ENCODE data around the gene HARS2.
"Not testable (repeated sequence)": the region's sequence is repeated elsewhere in the genome, so short reads cannot be mapped to it uniquely, and the experiment has no call there.

Gene HARS2

GRCh38 chr5:140700177-140701144 is 9.2 kb downstream of the HARS2 start, which contains the start of gene ZMAT2:
Gene ZMAT2 (plus strand): TSS chr5:140700447. CDS start chr5:140700461, 14 bp downstream.
- DNase-seq, result peak; percentile 95

GRCh38 chr5:140707812-140708211 is 16.6 kb downstream of the HARS2 start:
- no peak for DNase-seq

- DNase-seq, result not testable (repeated sequence)
Observed at GRCh38 chr5:140708787-140709186, 17.5 kb downstream of the HARS2 start.

GRCh38 chr5:140710899-140711552 is 19.8 kb downstream of the HARS2 start:
- peak; percentile 80 for DNase-seq

GRCh38 chr5:140711794-140712193 is 20.5 kb downstream of the HARS2 start:
- no peak for DNase-seq

GRCh38 chr5:140713562-140714094 is 22.4 kb downstream of the HARS2 start:
- DNase-seq, result no peak

GRCh38 chr5:140716238-140716637 is 25.0 kb downstream of the HARS2 start:
- not testable (repeated sequence) for DNase-seq

GRCh38 chr5:140718266-140718592 is 27.0 kb downstream of the HARS2 start:
- no peak for DNase-seq

- not testable (repeated sequence) for DNase-seq
Observed at GRCh38 chr5:140720738-140721137, 29.5 kb downstream of the HARS2 start.

GRCh38 chr5:140721395-140721794 is 30.1 kb downstream of the HARS2 start:
- not testable (repeated sequence) for DNase-seq

- DNase-seq, result peak; percentile 7
Observed at GRCh38 chr5:140725799-140726471, 34.7 kb downstream of the HARS2 start.

GRCh38 chr5:140733098-140733497 is 41.8 kb downstream of the HARS2 start:
- DNase-seq, result no peak

- no peak for DNase-seq
Observed at GRCh38 chr5:140734354-140734753, 43.1 kb downstream of the HARS2 start.

GRCh38 chr5:140737486-140737885 is 46.2 kb downstream of the HARS2 start:
- no peak for DNase-seq

GRCh38 chr5:140741967-140742366 is 50.7 kb downstream of the HARS2 start:
- DNase-seq, result no peak

Data from NCI-H1694 treated with DMSO at 0.1 percent for 48 hours (cell line).